SH-SY5Y (cell line): ENCODE measurements around the gene TMEM63B.

ENCODE experiments used
- GATA2 ChIP-seq: IDR thresholded peaks from 2 replicates; pipeline ENCODE4 v1.6.1; 2011; ENCODE audit warnings: mild to moderate bottlenecking, low read depth, low read length
- GATA3 ChIP-seq: IDR thresholded peaks from 2 replicates; pipeline ENCODE4 v1.6.1; 2011; ENCODE audit warnings: low read depth, mild to moderate bottlenecking, low read length, moderate library complexity

DNA sequence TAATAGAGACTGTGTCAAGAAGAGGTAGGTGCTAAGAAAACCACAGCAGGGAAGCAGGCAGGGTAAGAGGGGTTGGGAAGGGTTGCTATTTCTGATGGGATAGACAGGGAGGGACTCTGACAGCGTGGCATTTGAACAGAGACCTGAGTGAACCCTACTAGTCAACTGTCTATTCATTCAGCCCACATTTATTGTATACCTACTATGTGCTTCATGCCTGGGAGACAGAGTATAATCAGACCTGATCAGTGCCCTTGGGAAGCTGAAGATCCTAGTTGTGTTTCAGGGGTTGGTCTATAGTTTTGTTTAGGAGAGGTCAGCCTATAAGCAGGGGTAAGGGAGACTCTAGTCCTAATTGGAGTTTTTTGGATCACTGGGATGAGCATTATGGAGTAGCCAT lies 16.4 kb downstream of the TMEM63B start:
- TF ChIP-seq GATA2: no peak
- no peak for TF ChIP-seq GATA3
